Activated T-helper 17 cell treated with anti-CD3 and anti-CD28 coated beads, Interleukin-2, amount 50 U/mL, for 72 hours (primary cell): ENCODE data around the gene PBX2. TPM values are rescaled to one million over a fixed set of nuclear protein-coding genes. Genes with fewer than 3 reads are reported as not detected.
"Not testable (repeated sequence)": the region's sequence is repeated elsewhere in the genome, so short reads cannot be mapped to it uniquely, and the experiment has no call there.

Source experiments
- ATAC-seq: fragments of 150-1000 bp; cut with Tn5 transposase; replicated peaks from 2 replicates; pipeline ENCODE4 v1.10.0; 2021; ENCODE audit warnings: mild to moderate bottlenecking, moderate library complexity
- H3K27ac Mint-ChIP-seq: one replicate; pipeline ENCODE4 v1.8.0; 2022; ENCODE audit warnings: mixed read lengths
- H3K27me3 Mint-ChIP-seq: one replicate; pipeline ENCODE4 v1.8.0; 2022; ENCODE audit warnings: mixed read lengths
- H3K36me3 Mint-ChIP-seq: one replicate; pipeline ENCODE4 v1.8.0; 2022; ENCODE audit warnings: low read depth, mild to moderate bottlenecking, mixed read lengths
- H3K4me1 Mint-ChIP-seq: one replicate; pipeline ENCODE4 v1.8.0; 2022; ENCODE audit warnings: mixed read lengths
- H3K4me3 Mint-ChIP-seq: one replicate; pipeline ENCODE4 v1.8.0; 2022; ENCODE audit warnings: mild to moderate bottlenecking, mixed read lengths
- H3K9me3 Mint-ChIP-seq: one replicate; pipeline ENCODE4 v1.8.0; 2022; ENCODE audit warnings: mixed read lengths
- total RNA-seq, 2 donors: library from RNA; stranded (reverse); gene quantifications; one replicate each; pipeline ENCODE4 v1.2.3, GENCODE V29; 2022

PBX2 gene
- total RNA-seq, 2 donors from 2014 or later = 53.0 to 135 TPM

DNA sequence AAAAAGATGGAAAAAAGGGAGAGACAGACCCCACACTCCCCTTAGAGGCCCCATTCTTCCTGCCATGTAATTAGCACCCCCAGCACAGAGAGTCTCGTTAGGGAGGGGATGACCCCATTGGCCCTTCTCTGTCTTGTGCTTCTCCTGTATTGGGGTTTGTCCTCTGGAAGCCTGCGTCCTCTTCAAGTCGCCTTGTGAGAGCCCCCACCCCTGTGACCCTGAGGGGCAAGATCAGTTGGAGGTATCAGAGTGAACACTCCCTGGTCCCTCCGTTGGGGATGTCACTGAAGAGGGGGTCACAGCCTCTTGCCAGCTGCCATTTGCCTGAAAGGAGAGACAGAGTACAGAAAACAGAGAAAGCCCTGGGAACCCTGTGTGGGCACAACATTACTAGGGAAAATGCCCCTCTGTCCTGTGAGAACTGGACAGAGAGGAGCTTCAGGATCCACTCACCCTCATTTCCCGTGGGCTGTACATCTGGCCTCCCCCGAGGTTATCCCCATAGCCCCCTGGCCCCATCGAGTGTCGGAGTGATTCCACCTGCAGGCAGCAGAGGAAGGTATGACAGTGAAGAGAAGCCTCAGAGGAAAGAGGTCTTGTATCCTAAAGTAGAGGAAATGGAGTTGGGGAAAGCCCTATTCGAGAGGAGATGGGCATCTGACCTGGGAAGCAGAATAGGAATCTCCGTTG, 3.7 kb downstream of the PBX2 start:
- Mint-ChIP-seq H3K36me3 (peaks cover 96% of the 10 kb centered on the region), H3K4me1 (peaks cover 36% of the 10 kb centered on the region), H3K27ac (peak overlapping the region; percentile 88), H3K4me3 (peak overlapping the region; percentile 98)
- peak; percentile 13 for ATAC-seq
- H3K27me3 Mint-ChIP-seq, H3K9me3 Mint-ChIP-seq: not testable (repeated sequence)

DNA sequence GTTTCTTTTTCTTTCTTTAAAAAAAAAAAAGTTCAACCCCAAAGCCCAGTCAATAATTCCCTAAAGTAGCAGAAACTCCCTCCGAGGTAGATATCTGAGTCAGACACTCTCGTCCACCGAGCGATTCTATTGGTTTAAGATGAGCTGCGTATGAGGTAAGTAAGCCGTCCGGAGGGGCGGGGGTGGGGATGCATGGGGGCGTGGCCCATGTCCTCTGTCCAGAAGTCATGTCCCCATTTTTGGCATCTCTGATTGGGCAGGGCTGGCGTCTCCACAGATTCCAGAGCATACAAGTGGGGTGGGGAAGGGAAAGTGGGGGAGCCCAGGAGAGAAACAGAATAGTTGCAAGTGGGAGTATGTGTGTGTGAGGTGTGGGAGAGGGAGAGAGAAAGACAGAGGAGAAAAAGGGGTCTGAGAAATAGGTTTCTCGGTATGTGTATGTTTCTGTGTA, 4.3 kb downstream of the PBX2 start:
- H3K27me3 Mint-ChIP-seq, H3K9me3 Mint-ChIP-seq: not testable (repeated sequence)
- Mint-ChIP-seq H3K4me3 (peak overlapping the region; percentile 98), H3K4me1 (peaks cover 36% of the 10 kb centered on the region), H3K36me3 (peaks cover 96% of the 10 kb centered on the region), H3K27ac (peak overlapping the region; percentile 88)
- peak; percentile 86 for ATAC-seq

DNA sequence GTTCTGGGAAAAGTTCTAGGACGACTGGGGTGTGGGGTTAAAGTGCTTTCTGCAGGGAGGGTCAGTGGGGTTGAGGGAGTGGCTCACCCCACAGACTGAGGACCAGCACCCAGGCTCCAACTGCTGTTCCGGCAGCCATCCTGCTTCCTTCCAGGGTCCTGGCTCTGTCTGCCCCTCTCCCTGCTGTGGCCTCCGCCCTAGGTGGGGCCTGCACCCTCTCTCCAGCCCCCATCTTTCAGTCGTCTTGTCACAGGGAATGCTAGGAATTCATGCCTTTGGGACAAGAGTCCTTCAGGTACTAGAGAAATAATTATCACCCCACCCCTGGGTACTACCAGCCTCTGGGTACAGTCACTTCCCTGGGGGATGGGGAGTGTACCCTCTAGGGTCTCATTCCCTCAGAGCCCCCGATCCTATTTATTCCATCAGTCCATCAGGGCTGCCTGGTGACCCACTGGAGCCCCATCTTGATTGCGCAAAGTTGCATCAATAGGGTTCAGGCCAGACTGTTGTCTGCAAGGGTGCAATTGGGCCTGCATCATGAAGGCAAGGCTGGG, 5.8 kb downstream of the PBX2 start, which contains the start of gene AGER:
Gene AGER (minus strand): TSS at position 170 of the 557 bp plus-strand sequence. CDS start 31 bp downstream, at position 139.
- Mint-ChIP-seq H3K27me3 (no peaks in the 10 kb centered on the region), H3K4me3 (peak within 1 kb of the TSS; percentile 12), H3K36me3 (peaks cover 97% of the 10 kb centered on the region), H3K4me1 (peaks cover 39% of the 10 kb centered on the region), H3K27ac (peak within 1 kb of the TSS; percentile 75), H3K9me3 (no peaks in the 10 kb centered on the region)
- ATAC-seq = no peak

DNA sequence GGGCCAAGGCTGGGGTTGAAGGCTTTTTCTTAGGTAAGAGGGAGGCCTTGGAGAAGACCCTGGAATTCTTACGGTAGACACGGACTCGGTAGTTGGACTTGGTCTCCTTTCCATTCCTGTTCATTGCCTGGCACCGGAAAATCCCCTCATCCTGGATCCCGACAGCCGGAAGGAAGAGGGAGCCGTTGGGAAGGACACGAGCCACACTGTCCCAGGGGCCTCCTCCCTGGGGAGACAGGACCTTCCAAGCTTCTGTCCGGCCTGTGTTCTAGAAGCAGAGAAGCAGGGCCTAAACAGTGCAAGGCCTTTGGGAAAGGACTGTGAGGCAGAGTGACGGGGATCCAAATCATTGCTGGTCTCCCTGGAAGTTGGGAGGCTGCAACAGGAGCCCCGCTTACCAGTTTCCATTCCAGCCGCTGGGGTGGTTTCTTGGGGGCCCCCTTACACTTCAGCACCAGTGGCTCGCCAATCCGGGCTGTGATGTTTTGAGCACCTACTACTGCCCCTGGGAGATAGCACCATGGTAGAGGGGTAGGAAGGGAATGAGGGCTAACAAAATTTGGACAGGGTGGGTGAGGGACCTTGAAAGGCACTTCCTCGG, 6.4 kb downstream of the PBX2 start:
- H3K4me3 Mint-ChIP-seq = peak overlapping the region; percentile 12
- H3K27me3 Mint-ChIP-seq = no peaks in the 10 kb centered on the region
- H3K36me3 Mint-ChIP-seq = peaks cover 97% of the 10 kb centered on the region
- no peak for ATAC-seq
- peaks cover 39% of the 10 kb centered on the region for H3K4me1 Mint-ChIP-seq
- peak overlapping the region; percentile 75 for H3K27ac Mint-ChIP-seq
- H3K9me3 Mint-ChIP-seq = no peaks in the 10 kb centered on the region

DNA sequence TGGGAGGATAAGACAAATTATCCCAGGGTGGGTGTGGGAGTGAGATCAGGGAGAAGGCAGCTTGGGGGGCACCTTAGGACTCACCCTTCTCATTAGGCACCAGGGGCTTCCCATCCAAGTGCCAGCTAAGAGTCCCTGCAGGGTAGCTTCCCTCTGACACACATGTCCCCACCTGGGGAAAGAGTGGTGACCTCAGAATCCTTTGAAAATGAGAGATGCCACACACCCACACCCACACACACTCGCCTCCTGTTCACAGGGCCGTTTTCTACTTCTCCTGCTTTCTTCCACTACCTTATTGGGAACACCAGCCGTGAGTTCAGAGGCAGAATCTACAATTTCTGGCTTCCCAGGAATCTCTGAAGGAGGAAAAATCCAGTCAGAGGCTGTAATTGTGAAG, 7.0 kb downstream of the PBX2 start:
- no peak for ATAC-seq
- peaks cover 97% of the 10 kb centered on the region for H3K36me3 Mint-ChIP-seq
- H3K27me3 Mint-ChIP-seq = no peaks in the 10 kb centered on the region
- H3K27ac Mint-ChIP-seq = peak overlapping the region; percentile 75
- no peaks in the 10 kb centered on the region for H3K9me3 Mint-ChIP-seq
- peak overlapping the region; percentile 12 for H3K4me3 Mint-ChIP-seq
- H3K4me1 Mint-ChIP-seq = peaks cover 37% of the 10 kb centered on the region

DNA sequence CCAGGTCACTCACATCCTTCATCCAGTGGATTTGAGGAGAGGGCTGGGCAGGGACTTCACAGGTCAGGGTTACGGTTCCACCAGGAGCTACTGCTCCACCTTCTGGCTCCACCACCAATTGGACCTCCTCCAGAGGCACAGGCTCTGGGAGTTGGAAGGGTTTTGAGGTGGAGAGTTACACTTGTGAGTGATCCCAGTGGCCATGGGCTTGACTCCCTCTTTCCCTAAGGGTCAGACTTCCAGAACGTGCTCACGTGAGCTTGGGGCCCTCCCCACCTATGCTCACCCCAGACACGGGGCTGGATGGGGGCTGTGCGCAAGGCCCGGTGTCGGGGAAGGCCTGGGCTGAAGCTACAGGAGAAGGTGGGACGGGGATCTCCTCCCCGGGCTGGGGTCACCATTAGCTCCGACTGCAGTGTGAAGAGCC, 7.4 kb downstream of the PBX2 start:
- peak overlapping the region; percentile 12 for H3K4me3 Mint-ChIP-seq
- no peaks in the 10 kb centered on the region for H3K9me3 Mint-ChIP-seq
- no peaks in the 10 kb centered on the region for H3K27me3 Mint-ChIP-seq
- peaks cover 97% of the 10 kb centered on the region for H3K36me3 Mint-ChIP-seq
- H3K27ac Mint-ChIP-seq = peak overlapping the region; percentile 75
- no peak for ATAC-seq
- H3K4me1 Mint-ChIP-seq = peaks cover 34% of the 10 kb centered on the region

DNA sequence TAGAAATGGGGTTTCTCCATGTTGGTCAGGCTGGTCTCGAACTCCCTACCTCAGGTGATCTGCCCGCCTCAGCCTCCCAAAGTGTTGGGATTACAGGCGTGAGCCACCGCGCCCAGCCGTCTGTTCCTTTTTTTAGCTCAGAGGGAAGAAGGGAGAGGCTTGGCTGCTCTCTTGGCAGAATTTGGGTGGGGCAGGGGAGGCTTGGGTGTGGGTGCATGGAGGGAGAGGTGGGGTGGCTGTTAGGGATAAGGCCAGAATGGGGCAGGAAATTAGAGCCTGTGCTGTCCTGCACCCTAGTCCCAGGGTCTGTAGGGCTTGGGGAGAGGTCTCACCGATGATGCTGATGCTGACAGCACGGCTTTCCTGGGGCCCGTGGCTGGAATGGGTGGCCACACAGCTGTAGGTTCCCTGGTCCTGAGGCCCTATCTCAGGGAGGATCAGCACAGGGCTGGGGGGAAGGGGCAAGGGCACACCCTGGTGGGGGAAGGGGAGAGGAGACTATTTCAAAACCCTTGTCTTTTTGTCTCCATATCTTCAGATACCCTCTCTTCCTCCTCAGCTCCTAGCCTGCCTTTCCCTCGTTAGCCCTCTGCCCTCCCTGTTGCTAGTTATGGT, 8.0 kb downstream of the PBX2 start:
- H3K27me3 Mint-ChIP-seq = no peaks in the 10 kb centered on the region
- peaks cover 94% of the 10 kb centered on the region for H3K36me3 Mint-ChIP-seq
- peaks cover 31% of the 10 kb centered on the region for H3K4me1 Mint-ChIP-seq
- peak overlapping the region; percentile 28 for H3K4me3 Mint-ChIP-seq
- H3K9me3 Mint-ChIP-seq = no peaks in the 10 kb centered on the region
- ATAC-seq = no peak
- H3K27ac Mint-ChIP-seq = no peak overlapping the region

DNA sequence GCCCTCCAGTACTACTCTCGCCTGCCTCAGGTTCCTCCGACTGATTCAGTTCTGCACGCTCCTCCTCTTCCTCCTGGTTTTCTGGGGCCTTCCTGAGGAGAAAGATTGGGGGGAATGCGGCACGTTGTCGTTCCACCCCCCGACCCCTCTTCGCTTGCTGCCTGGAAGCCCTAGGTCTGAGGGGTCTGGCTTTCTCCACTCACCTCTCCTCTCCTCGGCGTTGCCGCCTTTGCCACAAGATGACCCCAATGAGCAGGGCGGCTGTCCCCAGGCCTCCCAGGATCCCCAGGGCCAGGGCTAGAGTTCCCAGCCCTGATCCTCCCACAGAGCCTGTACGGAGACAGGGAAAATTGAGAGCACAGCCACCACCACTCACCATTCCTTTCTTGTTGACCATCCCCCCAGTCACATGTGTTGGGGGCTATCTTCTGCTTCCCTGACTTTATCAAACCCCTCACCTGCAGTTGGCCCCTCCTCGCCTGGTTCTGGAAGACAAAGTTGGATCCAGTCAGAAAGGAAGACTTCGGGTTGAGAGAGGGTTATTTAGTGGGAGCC, 8.8 kb downstream of the PBX2 start:
- ATAC-seq = no peak

DNA sequence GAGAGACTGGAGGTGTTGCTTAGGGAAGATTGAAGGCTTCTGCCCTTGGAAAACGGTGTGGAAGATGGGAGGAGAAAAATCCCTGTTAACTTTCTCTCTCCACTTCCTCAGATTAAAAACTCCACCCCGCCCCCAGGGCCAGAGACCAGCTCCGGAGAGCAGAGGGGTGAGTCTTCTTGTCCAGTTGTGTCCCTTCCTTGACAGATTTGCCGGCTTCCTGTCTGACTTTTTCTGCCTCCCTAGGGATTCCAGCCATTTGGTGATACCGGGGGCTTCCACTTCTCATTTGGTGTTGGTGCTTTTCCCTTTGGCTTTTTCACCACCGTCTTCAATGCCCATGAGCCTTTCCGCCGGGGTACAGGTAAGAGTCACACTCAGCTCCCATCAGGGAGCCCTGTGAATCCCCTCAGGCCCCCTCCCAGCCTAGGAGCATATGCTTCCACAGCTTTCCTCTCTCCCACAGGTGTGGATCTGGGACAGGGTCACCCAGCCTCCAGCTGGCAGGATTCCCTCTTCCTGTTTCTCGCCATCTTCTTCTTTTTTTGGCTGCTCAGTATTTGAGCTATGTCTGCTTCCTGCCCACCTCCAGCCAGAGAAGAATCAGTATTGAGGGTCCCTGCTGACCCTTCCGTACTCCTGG, 10.1 kb downstream of the PBX2 start:
- H3K4me3 Mint-ChIP-seq = peak overlapping the region; percentile 90
- H3K27me3 Mint-ChIP-seq = no peaks in the 10 kb centered on the region
- H3K9me3 Mint-ChIP-seq = no peaks in the 10 kb centered on the region
- peak overlapping the region; percentile 96 for H3K27ac Mint-ChIP-seq
- peaks cover 27% of the 10 kb centered on the region for H3K4me1 Mint-ChIP-seq
- no peak for ATAC-seq
- peaks cover 73% of the 10 kb centered on the region for H3K36me3 Mint-ChIP-seq

More for the DNA sequence above, 8.8 kb downstream of the PBX2 start:
- no peak overlapping the region for H3K27ac Mint-ChIP-seq
- H3K4me3 Mint-ChIP-seq = peak overlapping the region; percentile 28
- H3K4me1 Mint-ChIP-seq = peaks cover 31% of the 10 kb centered on the region
- no peaks in the 10 kb centered on the region for H3K9me3 Mint-ChIP-seq
- no peaks in the 10 kb centered on the region for H3K27me3 Mint-ChIP-seq
- H3K36me3 Mint-ChIP-seq = peaks cover 86% of the 10 kb centered on the region

DNA sequence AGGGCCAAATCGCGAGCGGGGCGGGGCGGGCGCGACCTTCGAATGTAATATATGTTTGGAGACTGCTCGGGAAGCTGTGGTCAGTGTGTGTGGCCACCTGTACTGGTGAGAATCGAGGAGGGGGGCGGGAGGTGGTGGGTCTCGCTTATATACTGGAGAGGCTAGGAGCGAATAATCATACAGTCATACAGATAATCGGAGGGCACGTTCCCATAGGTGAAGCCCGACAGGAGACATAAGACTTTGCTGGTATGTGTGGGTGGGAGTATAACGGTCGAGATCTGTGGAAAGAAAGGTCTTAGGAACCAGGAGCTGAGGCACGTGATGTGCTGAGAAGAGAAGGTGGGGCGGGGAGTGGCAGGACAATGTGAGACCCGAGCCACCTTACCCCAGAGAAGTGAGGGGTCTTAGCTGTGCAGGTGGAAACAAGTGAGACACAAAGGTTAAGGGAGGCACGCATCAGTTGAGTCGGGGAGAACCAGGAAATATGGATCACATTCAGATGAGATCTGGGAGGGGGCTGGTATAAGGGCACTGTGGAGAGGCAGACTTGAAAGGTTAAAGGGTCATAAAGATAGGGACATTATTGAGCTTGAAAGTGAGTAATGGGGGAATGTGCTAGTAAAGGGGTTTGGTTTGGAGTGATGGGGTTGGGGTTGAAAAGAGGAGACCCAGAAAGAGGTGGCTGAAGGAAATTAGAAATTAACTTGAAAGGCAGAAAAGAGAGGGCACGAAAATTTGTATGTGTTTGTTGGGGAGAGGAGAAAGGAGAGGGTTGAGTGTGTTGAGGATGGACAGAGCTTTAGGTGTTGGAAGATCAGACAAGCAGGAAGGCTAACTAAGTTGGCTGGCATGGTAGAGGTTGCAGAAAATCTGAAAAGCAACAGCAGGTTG, 11.2 kb downstream of the PBX2 start:
- Mint-ChIP-seq H3K9me3 (no peaks in the 10 kb centered on the region), H3K27me3 (no peaks in the 10 kb centered on the region), H3K4me1 (peaks cover 34% of the 10 kb centered on the region), H3K36me3 (peaks cover 65% of the 10 kb centered on the region), H3K4me3 (peak overlapping the region; percentile 90), H3K27ac (peak overlapping the region; percentile 96)
- ATAC-seq = no peak

DNA sequence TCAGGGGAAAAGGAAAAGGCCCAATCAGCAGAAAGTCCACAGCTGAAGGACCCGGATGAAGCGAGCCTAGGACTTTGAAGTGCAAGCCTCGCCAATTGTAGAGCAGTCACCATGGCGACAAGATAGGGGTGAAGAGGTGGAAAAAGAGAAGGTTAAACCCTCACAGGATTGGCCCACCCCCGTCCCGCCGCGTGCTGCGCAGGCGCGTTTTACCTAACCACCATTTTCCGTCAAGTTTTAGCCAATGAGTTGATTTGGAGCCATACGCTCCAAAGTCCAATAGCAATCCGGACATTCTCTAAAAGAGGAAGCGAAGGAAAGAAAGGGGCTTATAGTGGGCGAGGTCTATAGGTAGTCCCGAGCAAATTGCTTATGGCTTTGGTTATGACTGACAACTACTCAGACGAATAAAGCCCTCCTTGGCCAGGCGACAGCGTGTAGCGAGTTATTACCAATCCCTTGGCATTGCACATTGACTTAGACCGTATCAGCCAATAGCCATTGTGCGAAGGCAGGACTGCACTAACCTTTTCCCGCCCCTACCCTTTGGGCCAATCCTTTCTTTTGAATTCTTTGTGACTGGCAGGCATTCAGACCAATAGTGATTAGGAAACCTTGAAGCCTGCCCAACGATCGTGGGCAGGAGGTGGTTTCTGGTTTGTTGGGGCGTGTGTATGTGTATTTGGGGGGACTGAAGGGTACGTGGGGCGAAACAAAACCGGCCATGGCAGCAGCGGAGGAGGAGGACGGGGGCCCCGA, 12.0 kb downstream of the PBX2 start, which contains the start of gene RNF5:
Gene RNF5 (plus strand): TSS at position 618 of the 759 bp plus-strand sequence. CDS start 107 bp downstream, at position 725.
- Mint-ChIP-seq H3K4me3 (peak within 1 kb of the TSS; percentile 90), H3K27ac (peak within 1 kb of the TSS; percentile 96), H3K27me3 (no peaks in the 10 kb centered on the region), H3K9me3 (no peaks in the 10 kb centered on the region), H3K4me1 (peaks cover 35% of the 10 kb centered on the region), H3K36me3 (peaks cover 57% of the 10 kb centered on the region)
- ATAC-seq = peak; percentile 87

DNA sequence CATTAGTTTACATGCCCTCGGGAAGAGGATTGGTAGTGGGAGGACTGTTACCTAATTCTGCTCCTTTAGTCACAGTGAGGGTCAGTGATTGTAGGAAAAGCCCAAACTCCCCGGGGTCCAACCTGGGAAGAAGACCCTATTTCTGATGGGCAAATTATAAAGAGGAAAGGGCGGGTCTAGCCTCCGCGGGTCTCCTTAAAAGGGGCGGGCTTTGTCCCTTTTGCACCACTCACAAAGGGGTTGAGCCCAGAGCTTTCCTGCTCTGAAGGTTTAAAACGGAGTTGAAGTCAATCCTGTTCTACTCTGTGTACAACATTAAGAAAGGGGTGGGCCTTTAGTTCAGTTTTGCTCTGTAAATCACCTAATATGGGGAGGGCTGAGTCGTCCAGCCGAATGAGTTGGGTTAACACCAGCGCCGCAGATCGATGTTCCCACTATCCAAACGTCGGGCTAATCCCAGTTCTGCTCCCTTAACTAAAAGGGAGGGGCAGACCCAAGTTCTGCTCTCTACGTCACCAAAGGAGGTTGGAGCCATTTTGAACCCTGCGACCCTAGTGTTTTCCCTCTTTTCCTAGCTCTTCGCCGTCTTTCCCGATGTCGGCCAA, 12.7 kb downstream of the PBX2 start:
- no peak for ATAC-seq
- peaks cover 50% of the 10 kb centered on the region for H3K36me3 Mint-ChIP-seq
- no peaks in the 10 kb centered on the region for H3K27me3 Mint-ChIP-seq
- no peaks in the 10 kb centered on the region for H3K9me3 Mint-ChIP-seq
- peak overlapping the region; percentile 96 for H3K27ac Mint-ChIP-seq
- peaks cover 33% of the 10 kb centered on the region for H3K4me1 Mint-ChIP-seq
- peak overlapping the region; percentile 90 for H3K4me3 Mint-ChIP-seq
